Nephron (organoid): ENCODE results near the gene PLEKHG4.
A peak's percentile ranks its signal among the peaks of the same experiment; 100 is the strongest.

Experiments
- H3K27ac Mint-ChIP-seq, 3 experiments: 2 replicates each; pipeline ENCODE4 v1.8.0; 2020; ENCODE audit warnings: mixed read lengths in 3 of 3, mild to moderate bottlenecking in 2 of 3, moderate library complexity in 1 of 3
- H3K27me3 Mint-ChIP-seq: 2 replicates; pipeline ENCODE4 v1.8.0; 2021; ENCODE audit warnings: low read depth, mild to moderate bottlenecking, moderate library complexity, mixed read lengths
- H3K36me3 Mint-ChIP-seq: 2 replicates; pipeline ENCODE4 v1.8.0; 2020; ENCODE audit warnings: low read depth, mixed read lengths
- H3K4me1 Mint-ChIP-seq: 2 replicates; pipeline ENCODE4 v1.8.0; 2020; ENCODE audit warnings: mixed read lengths
- H3K4me3 Mint-ChIP-seq, 3 experiments: 2 replicates each; pipeline ENCODE4 v1.8.0; 2020; ENCODE audit warnings: mild to moderate bottlenecking in 3 of 3, mixed read lengths in 3 of 3, moderate library complexity in 2 of 3
- H3K9me3 Mint-ChIP-seq: 2 replicates; pipeline ENCODE4 v1.8.0; 2020; ENCODE audit warnings: mixed read lengths
- TF ChIP-seq, protein P1 (sequence below), 3 experiments: fragments of 200-600 bp; sonication (generic); IDR thresholded peaks; one replicate each; pipeline ENCODE4 v1.5.0; 2021; ENCODE audit warnings: antibody characterized with exemption in 3 of 3; ENCODE audit not compliant: unreplicated experiment in 3 of 3

Gene PLEKHG4

DNA sequence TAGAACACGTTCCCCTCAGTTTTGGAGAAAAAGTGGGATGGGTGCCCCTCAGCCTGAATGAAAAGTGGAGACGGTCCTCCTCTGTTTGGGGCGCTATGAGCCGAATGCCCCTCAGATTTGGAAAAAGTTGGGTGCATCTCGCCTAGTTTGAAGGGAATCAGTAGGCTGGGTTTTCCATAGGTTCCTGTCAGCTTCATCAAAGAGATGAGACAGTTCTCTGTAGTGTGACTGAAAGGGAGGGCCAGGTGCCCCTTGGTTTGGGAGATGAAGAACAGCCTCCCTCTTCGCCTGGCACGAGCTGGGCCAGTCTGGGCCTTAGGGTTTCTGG is 31.3 kb upstream of the PLEKHG4 start:
- H3K36me3 Mint-ChIP-seq: no peaks in the 10 kb centered on the region

DNA sequence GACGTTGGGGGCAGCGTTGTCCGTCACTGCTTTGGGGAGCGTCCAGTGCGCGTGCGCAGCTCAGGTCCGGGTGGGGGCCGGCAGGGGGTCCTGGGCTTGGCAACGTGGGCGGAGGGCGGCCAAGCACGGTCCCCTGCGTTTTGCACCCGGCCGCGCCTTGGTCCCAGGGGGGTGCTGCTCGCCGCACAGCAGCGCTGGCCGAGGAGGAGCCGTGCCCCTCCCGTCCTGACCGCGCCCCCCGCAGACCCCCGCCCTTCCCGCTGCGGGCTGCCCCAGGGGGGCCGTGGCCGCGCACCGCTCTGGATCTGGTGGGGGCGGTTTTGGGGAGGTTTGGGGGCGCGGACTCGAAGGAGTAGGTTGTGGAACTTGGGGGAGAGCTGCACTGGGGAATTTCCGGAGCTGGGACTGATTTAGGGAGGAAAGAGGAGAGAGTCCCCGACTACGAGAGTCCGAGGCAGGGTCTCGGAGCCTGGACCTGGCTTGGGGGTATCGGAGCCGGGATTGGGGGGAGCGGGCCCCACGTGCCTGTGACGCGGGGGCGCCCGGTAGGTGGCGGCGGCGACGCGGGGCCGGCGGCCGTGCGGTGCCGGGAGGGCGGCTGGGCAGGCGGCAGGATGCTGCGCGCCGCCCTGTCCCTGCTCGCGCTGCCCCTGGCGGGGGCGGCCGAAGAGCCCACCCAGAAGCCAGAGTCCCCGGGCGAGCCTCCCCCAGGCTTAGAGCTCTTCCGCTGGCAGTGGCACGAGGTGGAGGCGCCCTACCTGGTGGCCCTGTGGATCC is 30.7 kb upstream of the PLEKHG4 start, which contains the start of gene SLC9A5:
SLC9A5 (plus strand) TSS at position 579 of the 777 bp plus-strand sequence; CDS start at position 615, 36 bp downstream.
- TF ChIP-seq, protein P1, sequence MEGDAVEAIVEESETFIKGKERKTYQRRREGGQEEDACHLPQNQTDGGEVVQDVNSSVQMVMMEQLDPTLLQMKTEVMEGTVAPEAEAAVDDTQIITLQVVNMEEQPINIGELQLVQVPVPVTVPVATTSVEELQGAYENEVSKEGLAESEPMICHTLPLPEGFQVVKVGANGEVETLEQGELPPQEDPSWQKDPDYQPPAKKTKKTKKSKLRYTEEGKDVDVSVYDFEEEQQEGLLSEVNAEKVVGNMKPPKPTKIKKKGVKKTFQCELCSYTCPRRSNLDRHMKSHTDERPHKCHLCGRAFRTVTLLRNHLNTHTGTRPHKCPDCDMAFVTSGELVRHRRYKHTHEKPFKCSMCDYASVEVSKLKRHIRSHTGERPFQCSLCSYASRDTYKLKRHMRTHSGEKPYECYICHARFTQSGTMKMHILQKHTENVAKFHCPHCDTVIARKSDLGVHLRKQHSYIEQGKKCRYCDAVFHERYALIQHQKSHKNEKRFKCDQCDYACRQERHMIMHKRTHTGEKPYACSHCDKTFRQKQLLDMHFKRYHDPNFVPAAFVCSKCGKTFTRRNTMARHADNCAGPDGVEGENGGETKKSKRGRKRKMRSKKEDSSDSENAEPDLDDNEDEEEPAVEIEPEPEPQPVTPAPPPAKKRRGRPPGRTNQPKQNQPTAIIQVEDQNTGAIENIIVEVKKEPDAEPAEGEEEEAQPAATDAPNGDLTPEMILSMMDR (IDR thresholded peaks at IDR 0.05; ENCODE audit: unreplicated experiment in 3 of 3): peak in 1 of 3 experiments; percentile 22
- peaks cover 34% of the 10 kb centered on the region for H3K4me1 Mint-ChIP-seq
- H3K36me3 Mint-ChIP-seq: no peaks in the 10 kb centered on the region

More for the DNA sequence above, 31.3 kb upstream of the PLEKHG4 start:
- H3K4me1 Mint-ChIP-seq: peaks cover 34% of the 10 kb centered on the region
- H3K9me3 Mint-ChIP-seq: no peaks in the 10 kb centered on the region
- peak overlapping the region; percentile 46 to 89 (median 59) for H3K27ac Mint-ChIP-seq
- TF ChIP-seq, protein P1 (IDR thresholded peaks at IDR 0.05; ENCODE audit: unreplicated experiment in 3 of 3): no peak
- peaks cover 32% of the 10 kb centered on the region for H3K27me3 Mint-ChIP-seq
- peak overlapping the region; percentile 87 to 90 (median 89) for H3K4me3 Mint-ChIP-seq

DNA sequence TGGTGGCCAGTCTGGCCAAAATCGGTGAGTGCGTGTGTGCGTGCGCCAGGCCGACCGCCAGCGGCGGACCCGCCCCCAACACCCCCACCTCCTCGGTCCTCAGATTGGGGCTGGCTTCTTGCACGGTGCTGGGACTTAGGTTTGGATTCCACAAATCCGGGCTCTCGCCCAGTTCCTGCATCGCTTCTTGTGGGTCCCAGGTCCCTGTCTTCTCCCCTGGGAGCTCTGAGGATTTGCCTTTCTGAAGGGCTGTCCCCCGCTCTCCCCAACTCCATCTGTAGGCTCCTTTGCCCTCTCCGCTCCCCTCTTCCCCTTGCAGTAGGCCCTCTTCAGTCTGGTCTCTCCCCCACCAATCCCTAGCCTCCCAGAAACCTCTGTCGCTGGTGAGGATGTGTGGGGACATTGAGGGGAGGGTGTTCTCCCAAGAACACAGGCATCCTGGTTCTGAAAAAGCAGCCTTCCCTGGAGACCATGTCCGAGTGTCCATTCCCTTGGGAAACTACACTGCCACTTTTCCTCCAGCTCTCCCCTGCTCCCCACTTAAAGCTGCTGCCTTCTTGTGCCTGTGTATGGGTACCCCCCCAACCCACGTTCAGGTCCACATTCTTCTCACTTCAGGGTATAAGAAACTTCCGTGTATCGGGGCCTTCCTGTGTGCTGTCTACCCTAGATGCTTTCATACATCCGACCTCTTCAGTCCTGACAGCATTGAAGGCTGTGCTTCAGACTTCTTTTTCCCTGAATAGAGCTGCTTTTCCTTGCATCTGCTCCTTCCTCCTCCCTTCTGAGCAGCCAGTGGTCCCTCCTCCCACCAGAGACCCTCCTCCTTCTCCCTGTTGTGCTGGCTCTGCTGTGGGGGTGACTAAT is 29.9 kb upstream of the PLEKHG4 start:
- Mint-ChIP-seq H3K4me1 (peaks cover 34% of the 10 kb centered on the region), H3K4me3 (peak overlapping the region; percentile 84 to 88 (median 86)), H3K9me3 (no peaks in the 10 kb centered on the region), H3K27me3 (peaks cover 32% of the 10 kb centered on the region), H3K36me3 (no peaks in the 10 kb centered on the region), H3K27ac (peak overlapping the region; percentile 2 to 58 (median 56))
- TF ChIP-seq, protein P1 (IDR thresholded peaks at IDR 0.05; ENCODE audit: unreplicated experiment in 3 of 3): no peak

More for the DNA sequence above, 30.7 kb upstream of the PLEKHG4 start, which contains the start of gene SLC9A5:
- Mint-ChIP-seq H3K27ac (peak within 1 kb of the TSS; percentile 46 to 89 (median 59)), H3K4me3 (peak within 1 kb of the TSS; percentile 88 to 90 (median 89)), H3K9me3 (no peaks in the 10 kb centered on the region), H3K27me3 (peaks cover 32% of the 10 kb centered on the region)

DNA sequence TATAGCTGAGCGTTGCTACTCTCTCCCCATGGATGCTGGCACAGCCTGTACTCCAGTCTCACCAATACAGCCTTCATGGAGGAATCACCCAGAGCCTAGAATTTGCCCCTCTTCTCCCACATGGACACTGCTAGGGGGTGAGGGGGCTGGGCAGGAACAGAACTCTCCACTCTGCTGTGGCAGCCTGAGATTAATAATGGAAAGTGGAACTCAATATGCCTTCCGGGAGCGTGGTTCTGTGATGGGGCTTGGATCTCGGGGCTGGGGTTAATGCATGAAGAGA is 29.3 kb upstream of the PLEKHG4 start:
- Mint-ChIP-seq H3K4me3 (peak overlapping the region; percentile 84 to 88 (median 86)), H3K27ac (peak overlapping the region in 2 of 3 experiments; percentile 56 to 58), H3K36me3 (no peaks in the 10 kb centered on the region), H3K27me3 (peaks cover 32% of the 10 kb centered on the region), H3K9me3 (no peaks in the 10 kb centered on the region), H3K4me1 (peaks cover 31% of the 10 kb centered on the region)
- TF ChIP-seq, protein P1 (IDR thresholded peaks at IDR 0.05; ENCODE audit: unreplicated experiment in 3 of 3): no peak

DNA sequence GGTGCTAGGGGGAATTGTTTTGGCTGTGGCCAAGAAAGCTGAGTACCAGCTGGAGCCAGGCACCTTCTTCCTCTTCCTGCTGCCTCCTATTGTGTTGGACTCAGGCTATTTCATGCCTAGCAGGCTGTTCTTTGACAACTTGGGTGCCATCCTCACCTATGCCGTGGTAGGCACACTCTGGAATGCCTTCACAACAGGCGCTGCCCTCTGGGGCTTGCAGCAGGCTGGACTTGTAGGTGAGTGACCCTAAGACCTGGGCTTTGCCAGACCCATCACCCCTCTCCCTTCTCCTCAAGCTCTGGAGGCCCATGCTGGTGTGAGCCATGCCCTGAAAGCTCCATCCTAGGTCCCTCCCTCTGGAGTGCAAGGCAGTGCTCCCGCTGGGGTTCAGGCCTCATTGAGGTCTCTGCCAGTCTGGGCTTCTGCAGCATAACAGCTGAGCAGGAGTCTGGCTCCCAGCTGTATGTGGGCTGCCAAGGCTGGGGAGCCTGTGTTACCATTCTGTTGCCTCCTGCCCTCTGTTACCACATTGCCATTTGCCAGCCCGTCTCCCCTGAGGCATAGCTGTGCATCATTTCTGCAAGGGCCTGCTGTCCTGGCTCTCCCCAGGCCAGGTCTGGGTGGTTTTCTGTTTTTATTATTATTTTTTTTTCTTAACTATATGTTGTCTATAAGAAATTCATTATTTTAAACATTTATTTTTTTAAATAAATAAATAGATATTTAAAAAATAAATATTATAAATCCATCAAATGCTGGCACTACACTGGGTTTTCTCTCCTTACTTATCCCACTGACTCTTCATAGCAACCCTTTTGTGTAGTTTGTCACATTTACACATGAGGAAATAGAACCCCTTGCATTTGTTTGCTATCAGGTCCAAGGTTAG is 26.5 kb upstream of the PLEKHG4 start:
- Mint-ChIP-seq H3K4me1 (peaks cover 21% of the 10 kb centered on the region), H3K36me3 (no peaks in the 10 kb centered on the region), H3K4me3 (no peak overlapping the region), H3K9me3 (no peaks in the 10 kb centered on the region), H3K27ac (no peak overlapping the region), H3K27me3 (peaks cover 27% of the 10 kb centered on the region)
- TF ChIP-seq, protein P1 (IDR thresholded peaks at IDR 0.05; ENCODE audit: unreplicated experiment in 3 of 3): no peak
